OCI-LY1 (cell line): ENCODE data around the gene CDH13.

Source experiments
- CTCF ChIP-seq: fragments of 200-600 bp; sonication (generic), shearing (Covaris generic); IDR thresholded peaks from 2 replicates; pipeline ENCODE4 v1.5.1; 2017; ENCODE audit warnings: mild to moderate bottlenecking, antibody characterized with exemption, low read length, moderate library complexity, mixed read lengths
- EZH2 ChIP-seq: fragments of 200-600 bp; sonication (generic), shearing (Covaris generic); IDR thresholded peaks from 2 replicates; pipeline ENCODE4 v1.8.0; 2017; ENCODE audit warnings: borderline replicate concordance, mixed run types, mild to moderate bottlenecking, antibody characterized with exemption, low read length, moderate library complexity, mixed read lengths

DNA sequence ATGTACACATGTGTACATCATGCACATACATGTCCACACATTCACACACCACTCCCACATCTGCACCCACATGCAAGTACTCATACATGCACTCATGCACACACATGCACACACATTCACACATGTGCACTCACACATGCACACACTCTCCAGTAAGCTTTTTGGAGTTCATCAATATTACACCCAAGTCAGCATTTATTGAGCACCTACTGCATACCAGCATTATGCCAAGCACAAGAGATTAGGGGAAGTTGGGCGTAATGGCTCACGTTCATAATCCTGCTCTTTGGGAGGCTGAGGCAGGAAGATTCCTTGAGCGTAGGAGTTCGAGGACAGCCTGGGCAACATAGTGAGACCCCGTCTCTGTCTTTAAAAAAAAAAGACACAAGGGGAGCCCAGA, 1093.4 kb downstream of the CDH13 start:
- TF ChIP-seq CTCF (no peak), EZH2 (no peak)
